Jurkat, Clone E6-1 (cell line): Measurements from ENCODE around the gene NANOGP8.

Experiments
- DNase-seq: peaks from one replicate; pipeline ENCODE4 v3.0.0-alpha.2; 2011; ENCODE audit warnings: low read depth, low spot score
- H3K4me3 ChIP-seq: 2 replicates; pipeline ENCODE4 v1.5.1; 2011; ENCODE audit warnings: mild to moderate bottlenecking, low read length, control low read depth, moderate library complexity

Gene NANOGP8

GRCh38 chr15:35064576-35065190 lies 20.4 kb downstream of the NANOGP8 start:
- H3K4me3 ChIP-seq = no peak overlapping the region
- DNase-seq = no peak

- DNase-seq = no peak
- no peak overlapping the region for H3K4me3 ChIP-seq
Measured at GRCh38 chr15:35062738-35063099, 22.4 kb downstream of the NANOGP8 start.

DNA sequence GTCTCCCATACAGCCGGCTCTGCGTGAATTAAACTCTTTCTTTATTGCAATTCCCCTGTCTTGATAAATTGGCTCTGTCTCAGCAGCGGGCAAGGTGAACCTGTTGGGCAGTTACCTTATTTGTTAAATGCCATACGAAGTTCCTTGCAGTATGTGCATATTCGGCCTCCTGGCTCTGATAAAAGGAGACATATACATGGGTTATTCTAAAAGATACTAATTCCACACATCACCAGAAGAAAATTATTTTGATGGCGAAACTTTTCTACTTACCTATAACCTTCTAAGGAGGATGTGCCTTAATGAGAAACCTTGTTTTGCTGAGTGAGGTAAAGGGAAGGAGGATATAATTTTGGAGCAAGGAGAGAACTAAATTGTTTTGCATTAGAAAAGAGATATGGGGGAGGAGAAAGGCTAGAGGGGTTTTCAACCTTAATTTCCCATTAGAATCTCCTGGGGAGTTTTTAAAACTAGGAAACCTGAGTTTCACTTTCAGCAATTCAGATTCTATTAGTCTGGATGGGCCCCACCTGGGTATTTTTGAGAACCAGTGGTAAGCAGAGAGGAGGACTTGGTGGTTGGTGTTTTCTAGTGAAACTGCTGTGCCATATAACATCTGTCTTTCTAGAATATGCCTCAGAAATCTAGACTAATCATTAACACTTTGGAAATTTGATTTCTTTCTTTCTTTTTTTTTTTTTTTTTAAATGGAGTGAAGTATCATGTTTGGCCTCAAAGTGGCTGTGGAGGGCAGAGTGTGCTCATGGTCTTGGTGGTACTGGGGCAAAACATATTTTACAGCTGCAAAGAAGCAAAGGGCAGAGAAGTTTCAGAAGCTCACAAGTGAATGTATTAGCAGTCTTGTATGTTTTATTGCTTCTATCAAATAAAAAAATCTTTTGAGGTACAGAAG lies 23.0 kb downstream of the NANOGP8 start:
- no peak overlapping the region for H3K4me3 ChIP-seq
- DNase-seq = no peak

- H3K4me3 ChIP-seq = no peak overlapping the region
- DNase-seq = no peak
Measured at GRCh38 chr15:35061161-35061824, 23.8 kb downstream of the NANOGP8 start.

GRCh38 chr15:35060591-35060990 lies 24.5 kb downstream of the NANOGP8 start:
- H3K4me3 ChIP-seq = no peak overlapping the region
- no peak for DNase-seq

DNA sequence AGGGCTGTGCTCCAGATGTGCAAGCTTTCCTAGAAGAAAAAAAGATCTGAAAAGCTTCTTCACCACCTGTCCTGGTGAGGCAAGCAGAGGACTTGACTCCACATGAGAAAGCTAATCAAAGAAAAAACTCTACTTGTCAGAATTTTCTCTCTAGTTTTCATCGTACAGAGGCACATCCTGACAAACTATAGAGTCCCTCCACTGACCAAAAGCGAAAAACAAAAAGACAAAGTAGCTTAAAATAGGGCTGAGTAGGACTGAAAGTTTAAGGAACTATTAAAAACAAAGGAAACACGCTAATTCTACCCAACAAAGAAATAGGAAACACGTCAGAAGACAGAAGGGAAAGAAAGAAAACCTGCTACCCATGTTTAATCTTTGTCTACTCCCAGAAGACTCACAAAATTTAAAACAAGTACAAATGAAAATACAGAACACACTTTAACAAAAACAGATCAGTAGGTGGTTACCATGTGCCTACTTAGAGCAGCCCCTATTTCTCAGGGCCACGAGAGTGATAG lies 26.5 kb downstream of the NANOGP8 start:
- H3K4me3 ChIP-seq = no peak overlapping the region
- no peak for DNase-seq

GRCh38 chr15:35055416-35056105 lies 29.5 kb downstream of the NANOGP8 start:
- no peak overlapping the region for H3K4me3 ChIP-seq
- no peak for DNase-seq

DNA sequence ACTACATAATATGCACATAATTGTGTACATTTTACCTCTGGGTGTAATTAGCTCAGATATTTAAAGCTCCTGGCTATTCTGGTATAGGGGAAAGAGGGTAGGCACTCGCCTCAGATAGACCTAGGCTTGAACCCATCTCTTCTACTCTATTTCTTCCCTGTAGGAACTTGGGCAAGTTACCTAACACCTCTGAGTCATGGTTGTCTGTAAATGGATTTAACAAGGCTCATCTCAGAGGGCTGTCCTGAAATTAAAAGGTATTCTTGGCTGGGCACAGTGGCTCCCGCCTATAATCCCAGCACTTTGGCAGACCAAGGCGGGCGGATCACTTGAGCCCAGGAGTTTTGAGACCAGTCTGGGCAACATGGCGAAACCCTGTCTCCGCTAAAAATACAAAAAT lies 30.7 kb downstream of the NANOGP8 start:
- no peak overlapping the region for H3K4me3 ChIP-seq
- no peak for DNase-seq

- no peak for DNase-seq
- H3K4me3 ChIP-seq = no peak overlapping the region
Measured at GRCh38 chr15:35047996-35048395, 37.1 kb downstream of the NANOGP8 start.

DNA sequence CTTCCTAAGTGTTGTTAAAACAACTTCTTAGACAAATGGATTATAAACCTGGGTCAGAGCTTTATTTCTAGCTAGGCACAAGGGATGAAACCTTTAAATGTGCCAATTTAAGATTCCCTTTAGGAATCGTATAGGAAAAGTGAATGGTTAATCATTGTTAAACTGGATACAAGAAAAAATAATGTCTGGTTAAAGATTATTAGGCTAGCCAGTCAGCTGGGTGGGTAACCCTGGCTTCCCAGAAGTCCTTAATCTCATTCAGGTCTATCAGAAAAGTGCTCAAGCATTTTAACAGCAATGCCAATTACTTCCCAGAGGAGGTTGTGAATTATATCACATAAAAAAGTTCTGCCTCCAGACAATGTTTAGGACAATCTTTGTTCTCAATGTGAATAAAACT lies 37.6 kb downstream of the NANOGP8 start:
- DNase-seq = no peak
- H3K4me3 ChIP-seq = no peak overlapping the region

DNA sequence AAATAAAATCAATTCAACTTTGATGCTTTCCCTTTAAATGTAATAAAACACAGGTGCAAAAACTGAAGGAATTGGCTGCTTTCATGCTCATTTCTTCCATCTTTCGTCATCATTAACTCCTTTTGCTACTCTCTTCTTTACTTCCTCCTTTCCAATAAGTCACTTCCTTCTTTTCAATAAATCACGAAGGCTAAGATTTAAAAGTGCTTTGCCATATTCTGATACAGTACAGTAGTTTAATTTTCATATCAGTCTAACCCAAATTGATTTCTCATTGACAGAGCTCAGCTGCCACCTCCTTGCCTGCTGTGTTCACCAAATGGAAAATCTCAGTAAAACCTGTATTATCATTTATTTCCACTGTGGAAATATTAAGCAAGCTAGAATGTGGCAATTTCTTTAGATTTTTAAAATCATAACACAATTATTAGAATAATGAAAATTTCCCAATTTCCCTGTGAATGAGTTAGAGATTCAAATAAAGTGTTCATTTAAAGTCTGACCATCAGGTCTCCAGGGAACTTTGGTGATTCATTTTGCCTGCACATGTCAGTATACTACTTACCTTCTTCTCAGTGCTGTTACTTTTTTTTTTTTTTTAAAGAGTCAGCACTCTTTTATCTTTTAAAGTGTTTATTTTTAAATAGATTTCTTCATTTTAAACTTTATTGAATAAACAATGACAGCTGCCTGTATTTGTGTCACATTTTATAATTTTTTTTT lies 41.6 kb downstream of the NANOGP8 start:
- DNase-seq = no peak
- no peak overlapping the region for H3K4me3 ChIP-seq

- DNase-seq = no peak
- H3K4me3 ChIP-seq = no peak overlapping the region
Measured at GRCh38 chr15:35040339-35041255, 44.5 kb downstream of the NANOGP8 start.

DNA sequence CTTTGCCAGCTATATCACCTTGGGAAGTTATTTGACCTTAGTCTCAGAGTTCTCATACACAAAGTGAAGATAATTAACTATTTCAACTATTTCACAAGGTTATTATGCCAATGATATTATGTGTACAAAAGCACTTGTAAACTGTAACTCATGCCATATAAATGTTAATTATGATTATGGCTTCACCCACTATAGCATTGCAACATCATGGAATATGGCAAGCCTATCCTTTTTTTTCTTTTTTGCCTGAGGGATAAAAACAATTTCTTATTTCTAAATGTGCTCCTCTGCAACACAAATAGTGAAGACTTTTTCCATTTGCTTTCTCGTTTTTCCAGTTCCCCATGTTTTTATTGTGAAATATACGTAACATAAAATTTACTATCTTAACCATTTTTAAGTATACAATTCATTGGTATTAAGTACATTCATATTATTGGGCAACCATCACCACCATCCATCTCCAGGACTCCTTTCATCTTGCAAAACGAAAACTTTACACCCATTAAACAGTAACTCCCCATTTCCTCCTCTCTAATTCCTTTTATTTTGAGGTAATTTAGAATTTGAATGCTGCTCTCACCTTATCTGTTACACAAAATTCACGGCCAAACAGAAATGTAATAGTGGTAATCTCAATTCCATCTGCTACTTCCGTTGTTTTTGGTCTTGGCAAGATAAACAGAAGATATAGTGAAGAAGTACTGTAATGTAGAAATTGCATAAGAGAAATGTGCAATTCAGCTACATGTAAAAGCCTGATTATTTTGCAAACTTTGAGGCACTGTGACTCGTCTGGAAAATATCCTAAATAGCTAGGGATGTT lies 46.3 kb downstream of the NANOGP8 start:
- no peak overlapping the region for H3K4me3 ChIP-seq
- no peak for DNase-seq
